HG03066 (cell line): ENCODE data around the gene ABCA8.

ENCODE experiments used
- ATAC-seq: cut with Tn5 transposase; IDR thresholded peaks from one replicate; pipeline ENCODE4 v1.9.1; 2021; ENCODE audit warnings: low read depth; ENCODE audit not compliant: unreplicated experiment

The ABCA8 gene

GRCh38 chr17:68870976-68871375, 84.2 kb downstream of the ABCA8 start:
- ATAC-seq = no peak

- ATAC-seq = no peak
Measured at GRCh38 chr17:68870161-68870826, 84.9 kb downstream of the ABCA8 start.

- no peak for ATAC-seq
Measured at GRCh38 chr17:68868708-68869107, 86.5 kb downstream of the ABCA8 start.

- ATAC-seq = no peak
Measured at GRCh38 chr17:68867759-68868516, 87.3 kb downstream of the ABCA8 start.

GRCh38 chr17:68865584-68865983, 89.6 kb downstream of the ABCA8 start:
- no peak for ATAC-seq

- no peak for ATAC-seq
Measured at GRCh38 chr17:68863091-68863652, 92.0 kb downstream of the ABCA8 start.

GRCh38 chr17:68861602-68862001, 93.6 kb downstream of the ABCA8 start:
- ATAC-seq = no peak

- ATAC-seq = no peak
Measured at GRCh38 chr17:68860941-68861340, 94.3 kb downstream of the ABCA8 start.

- ATAC-seq = no peak
Measured at GRCh38 chr17:68854452-68854851, 100.7 kb downstream of the ABCA8 start.

GRCh38 chr17:68853439-68853838, 101.8 kb downstream of the ABCA8 start:
- ATAC-seq = no peak

GRCh38 chr17:68853036-68853435, 102.2 kb downstream of the ABCA8 start:
- no peak for ATAC-seq

- ATAC-seq = no peak
Measured at GRCh38 chr17:68851890-68852289, 103.3 kb downstream of the ABCA8 start.

GRCh38 chr17:68850749-68851510, 104.3 kb downstream of the ABCA8 start:
- no peak for ATAC-seq

- ATAC-seq = no peak
Measured at GRCh38 chr17:68849673-68850610, 105.2 kb downstream of the ABCA8 start.

GRCh38 chr17:68847711-68848110, 107.5 kb downstream of the ABCA8 start:
- no peak for ATAC-seq

- ATAC-seq = no peak
Measured at GRCh38 chr17:68843522-68843921, 111.7 kb downstream of the ABCA8 start.

GRCh38 chr17:68840073-68840472, 115.1 kb downstream of the ABCA8 start:
- ATAC-seq = no peak

- ATAC-seq = no peak
Measured at GRCh38 chr17:68835071-68835470, 120.1 kb downstream of the ABCA8 start.

GRCh38 chr17:68834328-68834836, 120.8 kb downstream of the ABCA8 start:
- no peak for ATAC-seq
